Measurements from ENCODE around the gene FLNB.

DNA sequence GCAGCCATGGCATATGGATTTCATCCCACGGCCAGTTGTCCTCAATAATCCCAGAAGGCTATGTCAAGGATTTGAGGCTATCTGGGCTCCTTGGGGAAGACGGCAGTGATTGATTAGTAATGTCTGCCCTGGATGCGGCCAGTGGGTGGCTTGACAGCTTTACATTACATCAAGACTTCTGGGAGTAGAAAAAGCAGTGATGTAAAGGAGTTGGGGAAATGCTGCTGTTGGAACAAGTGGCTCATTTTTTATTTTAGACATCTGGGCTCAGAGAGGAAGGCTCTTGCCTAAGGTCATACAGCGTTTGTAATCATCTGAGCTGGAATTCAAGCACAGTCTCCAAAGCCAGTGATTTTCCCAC lies 94.1 kb downstream of the FLNB start:
- TF ChIP-seq, protein P1, sequence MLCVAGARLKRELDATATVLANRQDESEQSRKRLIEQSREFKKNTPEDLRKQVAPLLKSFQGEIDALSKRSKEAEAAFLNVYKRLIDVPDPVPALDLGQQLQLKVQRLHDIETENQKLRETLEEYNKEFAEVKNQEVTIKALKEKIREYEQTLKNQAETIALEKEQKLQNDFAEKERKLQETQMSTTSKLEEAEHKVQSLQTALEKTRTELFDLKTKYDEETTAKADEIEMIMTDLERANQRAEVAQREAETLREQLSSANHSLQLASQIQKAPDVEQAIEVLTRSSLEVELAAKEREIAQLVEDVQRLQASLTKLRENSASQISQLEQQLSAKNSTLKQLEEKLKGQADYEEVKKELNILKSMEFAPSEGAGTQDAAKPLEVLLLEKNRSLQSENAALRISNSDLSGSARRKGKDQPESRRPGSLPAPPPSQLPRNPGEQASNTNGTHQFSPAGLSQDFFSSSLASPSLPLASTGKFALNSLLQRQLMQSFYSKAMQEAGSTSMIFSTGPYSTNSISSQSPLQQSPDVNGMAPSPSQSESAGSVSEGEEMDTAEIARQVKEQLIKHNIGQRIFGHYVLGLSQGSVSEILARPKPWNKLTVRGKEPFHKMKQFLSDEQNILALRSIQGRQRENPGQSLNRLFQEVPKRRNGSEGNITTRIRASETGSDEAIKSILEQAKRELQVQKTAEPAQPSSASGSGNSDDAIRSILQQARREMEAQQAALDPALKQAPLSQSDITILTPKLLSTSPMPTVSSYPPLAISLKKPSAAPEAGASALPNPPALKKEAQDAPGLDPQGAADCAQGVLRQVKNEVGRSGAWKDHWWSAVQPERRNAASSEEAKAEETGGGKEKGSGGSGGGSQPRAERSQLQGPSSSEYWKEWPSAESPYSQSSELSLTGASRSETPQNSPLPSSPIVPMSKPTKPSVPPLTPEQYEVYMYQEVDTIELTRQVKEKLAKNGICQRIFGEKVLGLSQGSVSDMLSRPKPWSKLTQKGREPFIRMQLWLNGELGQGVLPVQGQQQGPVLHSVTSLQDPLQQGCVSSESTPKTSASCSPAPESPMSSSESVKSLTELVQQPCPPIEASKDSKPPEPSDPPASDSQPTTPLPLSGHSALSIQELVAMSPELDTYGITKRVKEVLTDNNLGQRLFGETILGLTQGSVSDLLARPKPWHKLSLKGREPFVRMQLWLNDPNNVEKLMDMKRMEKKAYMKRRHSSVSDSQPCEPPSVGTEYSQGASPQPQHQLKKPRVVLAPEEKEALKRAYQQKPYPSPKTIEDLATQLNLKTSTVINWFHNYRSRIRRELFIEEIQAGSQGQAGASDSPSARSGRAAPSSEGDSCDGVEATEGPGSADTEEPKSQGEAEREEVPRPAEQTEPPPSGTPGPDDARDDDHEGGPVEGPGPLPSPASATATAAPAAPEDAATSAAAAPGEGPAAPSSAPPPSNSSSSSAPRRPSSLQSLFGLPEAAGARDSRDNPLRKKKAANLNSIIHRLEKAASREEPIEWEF (IDR thresholded peaks at IDR 0.05; ENCODE audit: insufficient replicate concordance, low read depth, low read length): no peak
- TF ChIP-seq, protein P2, sequence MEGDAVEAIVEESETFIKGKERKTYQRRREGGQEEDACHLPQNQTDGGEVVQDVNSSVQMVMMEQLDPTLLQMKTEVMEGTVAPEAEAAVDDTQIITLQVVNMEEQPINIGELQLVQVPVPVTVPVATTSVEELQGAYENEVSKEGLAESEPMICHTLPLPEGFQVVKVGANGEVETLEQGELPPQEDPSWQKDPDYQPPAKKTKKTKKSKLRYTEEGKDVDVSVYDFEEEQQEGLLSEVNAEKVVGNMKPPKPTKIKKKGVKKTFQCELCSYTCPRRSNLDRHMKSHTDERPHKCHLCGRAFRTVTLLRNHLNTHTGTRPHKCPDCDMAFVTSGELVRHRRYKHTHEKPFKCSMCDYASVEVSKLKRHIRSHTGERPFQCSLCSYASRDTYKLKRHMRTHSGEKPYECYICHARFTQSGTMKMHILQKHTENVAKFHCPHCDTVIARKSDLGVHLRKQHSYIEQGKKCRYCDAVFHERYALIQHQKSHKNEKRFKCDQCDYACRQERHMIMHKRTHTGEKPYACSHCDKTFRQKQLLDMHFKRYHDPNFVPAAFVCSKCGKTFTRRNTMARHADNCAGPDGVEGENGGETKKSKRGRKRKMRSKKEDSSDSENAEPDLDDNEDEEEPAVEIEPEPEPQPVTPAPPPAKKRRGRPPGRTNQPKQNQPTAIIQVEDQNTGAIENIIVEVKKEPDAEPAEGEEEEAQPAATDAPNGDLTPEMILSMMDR (IDR thresholded peaks at IDR 0.05 in 2 of 3, conservative IDR thresholded peaks at IDR 0.05 in 1 of 3; ENCODE audit: control insufficient read depth in 2 of 3, extremely low read depth in 1 of 3, insufficient read depth in 1 of 3, low read depth in 3 of 3, low read length in 3 of 3): no peak
- TF ChIP-seq STAT3 (IDR thresholded peaks at IDR 0.05; ENCODE audit: low read depth, low read length): no peak
- no peak for TF ChIP-seq CREM (IDR thresholded peaks at IDR 0.05; ENCODE audit: low read depth)
- TF ChIP-seq EZH2 (IDR thresholded peaks at IDR 0.05; ENCODE audit: borderline replicate concordance, control insufficient read depth, low read depth, low read length): no peak
- no peak for TF ChIP-seq EP300 (IDR thresholded peaks at IDR 0.05; ENCODE audit: borderline replicate concordance in 1 of 2, control insufficient read depth in 1 of 2, low read depth in 2 of 2, low read length in 2 of 2)
- no peak for TF ChIP-seq POLR2A (IDR thresholded peaks at IDR 0.05; ENCODE audit: low read depth, low read length)
- no peak for TF ChIP-seq CEBPB (IDR thresholded peaks at IDR 0.05; ENCODE audit: borderline replicate concordance in 1 of 2, low read depth in 2 of 2, low read length in 2 of 2)

Data from GM12878 (cell line).